ENCODE data around the gene NECTIN3.

The NECTIN3 gene

DNA sequence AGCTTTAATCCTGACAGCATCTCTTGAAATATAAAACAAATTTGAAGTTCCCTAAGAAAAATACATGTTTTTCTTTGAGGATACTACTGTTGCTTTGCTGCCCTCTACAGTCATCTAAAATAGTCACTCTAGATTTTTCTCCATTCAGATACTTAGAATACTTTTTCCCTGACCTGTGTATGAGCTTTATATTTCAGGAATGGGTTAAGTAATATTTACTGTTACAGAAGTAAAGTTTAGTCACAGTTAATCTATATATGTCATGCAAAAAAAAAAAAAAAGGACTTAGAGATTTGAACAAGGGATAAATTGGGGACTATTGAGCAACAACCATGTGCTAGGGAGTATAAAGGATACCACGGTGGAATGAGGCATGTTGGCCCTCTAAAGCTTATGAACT is 8.8 kb downstream of the NECTIN3 start:
- H3K4me3 ChIP-seq (ENCODE audit: low read length), result no peak overlapping the region
- peak; percentile 66 for DNase-seq (ENCODE audit: low read depth)
- TF ChIP-seq, protein P1, sequence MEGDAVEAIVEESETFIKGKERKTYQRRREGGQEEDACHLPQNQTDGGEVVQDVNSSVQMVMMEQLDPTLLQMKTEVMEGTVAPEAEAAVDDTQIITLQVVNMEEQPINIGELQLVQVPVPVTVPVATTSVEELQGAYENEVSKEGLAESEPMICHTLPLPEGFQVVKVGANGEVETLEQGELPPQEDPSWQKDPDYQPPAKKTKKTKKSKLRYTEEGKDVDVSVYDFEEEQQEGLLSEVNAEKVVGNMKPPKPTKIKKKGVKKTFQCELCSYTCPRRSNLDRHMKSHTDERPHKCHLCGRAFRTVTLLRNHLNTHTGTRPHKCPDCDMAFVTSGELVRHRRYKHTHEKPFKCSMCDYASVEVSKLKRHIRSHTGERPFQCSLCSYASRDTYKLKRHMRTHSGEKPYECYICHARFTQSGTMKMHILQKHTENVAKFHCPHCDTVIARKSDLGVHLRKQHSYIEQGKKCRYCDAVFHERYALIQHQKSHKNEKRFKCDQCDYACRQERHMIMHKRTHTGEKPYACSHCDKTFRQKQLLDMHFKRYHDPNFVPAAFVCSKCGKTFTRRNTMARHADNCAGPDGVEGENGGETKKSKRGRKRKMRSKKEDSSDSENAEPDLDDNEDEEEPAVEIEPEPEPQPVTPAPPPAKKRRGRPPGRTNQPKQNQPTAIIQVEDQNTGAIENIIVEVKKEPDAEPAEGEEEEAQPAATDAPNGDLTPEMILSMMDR (IDR thresholded peaks at IDR 0.05; ENCODE audit: insufficient read depth, low read depth, low read length, missing control alignments), result peak; percentile 47

DNA sequence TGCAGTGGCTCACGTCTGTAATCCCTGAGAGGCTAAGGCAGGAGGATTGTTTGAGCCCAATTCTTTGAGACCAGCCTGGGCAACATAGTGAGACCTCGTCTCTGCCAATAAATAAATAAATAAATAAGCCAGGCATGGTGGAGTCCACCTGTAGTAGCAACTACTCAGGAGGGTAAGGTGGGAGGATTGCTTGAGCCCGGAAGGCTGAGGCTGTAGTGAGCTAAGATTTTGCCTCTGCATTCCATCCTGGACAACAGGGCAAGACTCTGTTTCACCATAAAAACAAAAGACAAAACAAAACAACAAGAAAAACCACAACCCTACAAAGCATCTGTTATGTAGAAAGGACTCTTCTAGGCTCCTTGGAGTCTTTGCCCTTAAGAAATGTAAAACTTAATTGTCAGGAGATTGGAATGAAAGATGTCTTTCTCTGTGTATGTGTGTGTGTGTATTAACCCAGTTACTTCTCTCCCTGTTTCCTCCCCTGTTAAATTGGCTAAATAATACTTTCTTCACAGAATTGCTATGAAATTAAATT is 9.5 kb downstream of the NECTIN3 start:
- H3K4me3 ChIP-seq (ENCODE audit: low read length), result no peak overlapping the region
- TF ChIP-seq, protein P1 (IDR thresholded peaks at IDR 0.05; ENCODE audit: insufficient read depth, low read depth, low read length, missing control alignments), result no peak
- no peak for DNase-seq (ENCODE audit: low read depth)

DNA sequence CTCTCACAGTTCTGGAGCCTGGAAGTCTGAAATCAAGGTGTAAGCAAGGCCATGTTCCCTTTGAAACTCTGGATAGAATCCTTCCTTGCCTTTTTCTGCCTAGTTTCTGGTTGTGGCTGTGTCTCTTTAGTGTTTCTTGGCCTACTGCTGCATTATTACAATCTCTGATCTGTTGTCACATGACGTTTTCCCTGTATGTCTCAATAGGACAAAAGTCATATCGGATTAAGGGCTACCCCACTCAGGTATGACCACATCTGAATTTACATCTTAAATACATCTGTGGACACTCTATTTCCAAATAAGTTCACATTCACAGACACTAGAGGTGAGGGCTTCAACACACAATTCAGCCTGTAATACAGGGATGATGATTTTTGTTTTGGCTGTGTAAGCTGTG is 13.3 kb downstream of the NECTIN3 start:
- H3K4me3 ChIP-seq (ENCODE audit: low read length), result no peak overlapping the region
- TF ChIP-seq, protein P1 (IDR thresholded peaks at IDR 0.05; ENCODE audit: insufficient read depth, low read depth, low read length, missing control alignments), result no peak
- no peak for DNase-seq (ENCODE audit: low read depth)

- no peak for DNase-seq (ENCODE audit: low read depth)
These were observed 16.4 kb downstream of the NECTIN3 start for GRCh38 chr3:111087924-111088469.

DNA sequence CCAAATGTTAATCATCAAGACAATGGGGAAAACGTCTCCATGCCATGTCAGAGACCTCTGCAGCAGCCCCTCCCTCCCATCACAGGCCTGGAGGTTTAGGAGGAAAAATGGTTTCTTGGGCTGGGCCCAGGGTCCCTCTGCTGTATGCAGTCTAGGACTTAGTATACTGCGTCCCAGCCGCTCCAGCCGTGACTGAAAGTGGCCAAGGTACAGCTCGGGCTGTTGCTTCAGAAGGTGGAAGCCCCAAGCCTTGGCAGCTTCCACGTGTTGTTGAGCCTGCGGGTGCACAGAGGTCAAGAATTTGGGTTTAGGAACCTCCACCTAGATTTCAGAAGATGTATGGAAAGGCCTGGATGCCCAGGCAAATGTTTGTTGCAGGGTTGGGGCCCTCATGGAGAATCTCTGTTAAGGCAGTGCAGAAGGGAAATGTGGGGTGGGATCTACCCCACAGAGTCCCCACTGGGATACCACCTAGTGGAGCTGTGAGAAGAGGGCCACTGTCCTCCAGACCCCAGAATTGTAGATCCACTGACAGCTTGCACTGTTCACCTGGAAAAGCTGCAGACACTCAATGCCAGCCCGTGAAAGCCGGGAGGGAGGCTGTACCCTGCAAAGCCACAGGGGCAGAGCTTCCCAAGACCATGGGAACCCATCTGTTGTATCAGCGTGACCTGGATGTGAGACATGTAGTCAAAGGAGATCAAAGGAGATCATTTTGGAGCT is 25.0 kb downstream of the NECTIN3 start:
- H3K4me3 ChIP-seq (ENCODE audit: low read length), result no peak overlapping the region
- TF ChIP-seq, protein P1 (IDR thresholded peaks at IDR 0.05; ENCODE audit: insufficient read depth, low read depth, low read length, missing control alignments), result no peak
- no peak for DNase-seq (ENCODE audit: low read depth)

More at GRCh38 chr3:111087924-111088469, 16.4 kb downstream of the NECTIN3 start:
- H3K4me3 ChIP-seq (ENCODE audit: low read length), result no peak overlapping the region
- TF ChIP-seq, protein P1 (IDR thresholded peaks at IDR 0.05; ENCODE audit: insufficient read depth, low read depth, low read length, missing control alignments), result no peak

DNA sequence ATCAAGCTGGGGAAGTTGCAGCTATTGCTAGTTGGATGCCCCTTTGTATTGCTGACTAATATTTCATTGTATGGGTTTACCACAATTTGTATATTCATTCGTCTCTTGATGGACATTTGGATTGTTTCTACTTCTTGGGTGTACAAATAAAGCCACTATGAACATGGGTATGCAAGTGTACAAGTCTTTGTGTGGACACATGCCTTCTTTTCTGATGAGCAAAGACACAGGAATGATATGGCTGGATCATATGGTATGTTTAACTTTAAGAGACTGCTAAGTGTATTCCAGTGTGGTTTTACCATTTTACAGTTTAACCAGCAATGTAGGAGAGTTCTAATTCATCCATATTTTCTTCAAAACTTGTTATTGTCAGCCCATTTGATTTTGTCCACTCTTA is 32.2 kb downstream of the NECTIN3 start:
- peak; percentile 18 for DNase-seq (ENCODE audit: low read depth)
- TF ChIP-seq, protein P1 (IDR thresholded peaks at IDR 0.05; ENCODE audit: insufficient read depth, low read depth, low read length, missing control alignments), result no peak

More for the DNA sequence above, 32.2 kb downstream of the NECTIN3 start:
- no peak overlapping the region for H3K4me3 ChIP-seq (ENCODE audit: low read length)

All from epithelial cell of esophagus (primary cell).